ENCODE data around the gene ADCY7.

DNA sequence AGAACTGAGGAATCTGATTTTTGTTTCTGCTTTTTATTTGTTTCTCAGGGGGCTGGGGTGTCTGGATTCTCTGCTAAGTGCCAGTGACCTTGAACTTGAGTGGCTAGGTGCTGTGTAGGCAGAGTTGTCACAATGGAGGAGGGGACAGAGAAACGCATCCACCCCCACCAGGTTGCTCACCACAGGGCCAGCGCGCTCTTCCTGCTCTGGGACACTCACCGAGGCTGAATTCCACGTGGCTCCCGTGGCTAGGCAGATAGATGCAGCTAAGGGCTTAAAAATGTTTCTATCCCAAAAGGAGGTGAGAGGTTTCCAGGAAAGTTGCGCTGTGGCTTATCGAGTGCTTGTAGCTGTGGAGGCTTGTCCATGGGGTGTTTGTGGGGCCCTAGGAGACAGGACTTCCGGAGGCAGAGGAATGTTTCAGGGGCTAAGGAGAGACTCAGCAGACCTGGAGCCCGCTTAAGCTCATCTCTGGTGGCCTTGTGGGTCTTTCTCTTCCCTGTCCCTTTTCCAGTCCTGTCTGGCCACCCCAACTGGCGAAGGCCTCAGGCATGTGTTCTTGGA, 36.8 kb downstream of the ADCY7 start:
- TF ChIP-seq CTCF (IDR thresholded peaks at IDR 0.05; ENCODE audit: poor library complexity) (no peak), EZH2phosphoT487 (IDR thresholded peaks at IDR 0.05; ENCODE audit: low read depth, severe bottlenecking, unreplicated experiment) (no peak)
